UCSD-AML1 (cell line): ENCODE measurements around the gene TUBA4B.

Source experiments
- DNase-seq: peaks from one replicate; lab custom pipeline; 2025; ENCODE audit not compliant: unreplicated experiment; lab: John Stamatoyannopoulos, UW

Gene TUBA4B

GRCh38 chr2:219252900-219253752 lies at the start of gene TUBA4B:
TSS of gene TUBA4B (plus strand) at chr2:219253243. CDS start at chr2:219253408, 165 bp downstream.
- peak; percentile 69 for DNase-seq

DNA sequence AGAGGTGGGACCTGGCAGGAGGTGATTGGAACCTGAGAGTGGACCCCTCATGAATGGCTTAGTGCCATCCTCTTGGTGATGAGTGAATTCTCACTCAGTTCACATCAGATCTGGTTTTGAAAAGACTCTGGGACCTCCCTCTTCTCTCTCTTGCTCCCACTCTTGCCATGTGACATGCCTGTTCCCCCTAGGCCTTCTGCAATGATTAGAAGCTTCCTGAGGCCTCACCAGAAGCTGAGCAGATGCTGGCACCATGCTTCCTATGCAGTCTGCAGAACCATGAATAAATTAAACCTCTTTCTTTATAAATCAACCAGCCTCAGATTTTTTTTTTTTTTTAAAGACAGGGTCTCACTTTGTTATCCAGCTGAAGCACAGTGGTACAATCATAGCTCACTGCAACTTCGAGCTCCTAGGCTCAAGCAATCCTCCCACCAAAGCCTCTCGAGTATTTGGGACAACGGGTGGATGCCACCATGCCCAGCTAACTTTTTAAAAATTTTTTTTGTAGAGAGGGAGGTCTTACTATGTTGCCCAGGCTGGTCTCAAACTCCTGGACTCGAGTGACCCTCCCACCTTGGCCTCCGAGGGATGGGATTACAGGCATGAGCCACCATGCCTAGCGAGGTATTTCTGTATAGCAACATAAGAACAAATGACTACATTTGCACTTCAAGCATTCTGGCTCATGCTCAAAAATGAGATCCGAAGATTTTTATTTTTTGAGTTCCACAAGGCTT lies 48.4 kb upstream of the TUBA4B start:
- no peak for DNase-seq

DNA sequence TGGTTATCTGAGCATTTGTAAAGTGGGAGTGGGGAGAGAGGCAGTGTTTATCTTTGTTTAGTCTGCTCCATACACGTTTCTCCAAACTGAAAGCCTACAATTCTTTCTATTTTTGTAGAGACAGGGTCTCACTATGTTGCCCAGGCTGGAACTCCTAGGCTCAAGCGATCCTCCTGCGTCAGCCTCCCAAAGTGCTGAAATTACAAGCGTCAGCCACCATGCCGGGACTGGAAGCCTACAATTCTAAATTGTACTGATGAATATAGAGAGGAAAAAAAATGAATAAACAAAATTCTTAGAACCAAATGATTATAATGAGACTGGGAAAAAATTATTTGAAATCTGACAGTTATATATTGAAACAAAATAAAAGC lies 47.9 kb upstream of the TUBA4B start:
- no peak for DNase-seq

- DNase-seq, result no peak
These were observed 47.1 kb upstream of the TUBA4B start for GRCh38 chr2:219205981-219206327.

GRCh38 chr2:219206328-219207133 lies 46.5 kb upstream of the TUBA4B start, which contains the start of gene ZFAND2B:
TSS of gene ZFAND2B (plus strand) at chr2:219206782. CDS start at chr2:219206988, 206 bp downstream.
- peak; percentile 96 for DNase-seq

GRCh38 chr2:219207134-219207883 lies 45.7 kb upstream of the TUBA4B start:
- DNase-seq, result no peak

DNA sequence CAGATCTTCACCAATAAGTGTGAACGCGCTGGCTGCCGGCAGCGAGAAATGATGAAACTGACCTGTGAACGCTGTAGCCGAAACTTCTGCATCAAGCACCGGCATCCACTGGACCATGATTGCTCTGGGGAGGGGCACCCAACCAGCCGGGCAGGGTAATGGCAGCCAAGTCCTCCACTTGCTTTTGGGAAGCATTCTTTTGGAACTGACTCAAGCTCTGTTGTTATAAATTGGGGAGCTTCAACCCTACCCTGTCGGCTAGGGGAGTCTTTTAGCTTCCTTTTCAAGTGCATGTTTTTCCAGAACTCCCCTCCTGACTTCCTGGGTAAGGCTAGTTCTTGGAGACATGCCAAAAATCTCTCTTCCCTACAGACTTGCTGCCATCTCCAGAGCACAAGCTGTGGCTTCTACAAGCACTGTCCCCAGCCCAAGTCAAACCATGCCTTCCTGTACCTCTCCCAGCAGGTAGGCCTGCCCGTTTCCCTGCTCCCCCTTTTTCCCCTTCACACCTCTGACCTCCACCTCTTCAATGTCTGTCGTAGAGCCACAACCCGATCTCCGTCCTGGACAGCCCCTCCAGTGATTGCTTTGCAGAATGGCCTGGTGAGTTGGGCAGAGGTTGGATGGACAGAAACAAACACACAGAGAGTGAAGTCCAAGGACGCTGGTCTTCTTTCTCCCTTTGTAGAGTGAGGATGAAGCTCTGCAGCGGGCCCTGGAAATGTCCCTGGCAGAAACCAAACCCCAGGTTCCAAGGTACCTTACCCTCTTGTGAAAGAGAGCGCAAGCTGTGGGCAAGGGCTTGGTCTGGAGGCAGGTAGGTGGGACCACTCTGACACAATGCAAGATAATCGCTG lies 44.9 kb upstream of the TUBA4B start:
- no peak for DNase-seq

GRCh38 chr2:219209236-219210195 lies 43.5 kb upstream of the TUBA4B start:
- peak; percentile 50 for DNase-seq

GRCh38 chr2:219210196-219210885 lies 42.7 kb upstream of the TUBA4B start:
- DNase-seq, result no peak

- DNase-seq, result no peak
These were observed 42.1 kb upstream of the TUBA4B start for GRCh38 chr2:219210886-219211362.

DNA sequence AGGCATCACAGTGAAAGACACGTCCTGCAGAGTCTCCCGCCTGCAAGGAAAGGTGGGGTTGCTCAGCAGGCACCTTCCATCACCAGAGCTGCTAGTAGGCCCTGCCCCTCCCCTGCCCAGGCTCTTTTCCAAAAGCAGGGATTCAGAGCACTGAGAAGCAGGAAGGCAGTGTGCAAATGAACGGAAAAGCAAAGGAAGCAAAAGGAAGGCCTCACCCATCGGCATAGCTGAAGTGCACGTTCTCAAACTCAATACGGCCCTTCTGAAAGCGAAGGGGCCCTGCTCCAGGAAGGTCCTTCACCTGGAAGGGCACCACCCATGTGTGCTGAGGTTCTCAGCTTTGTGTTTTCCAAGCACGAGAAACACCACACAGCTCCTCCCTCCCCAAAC lies 40.0 kb upstream of the TUBA4B start:
- DNase-seq, result no peak

DNA sequence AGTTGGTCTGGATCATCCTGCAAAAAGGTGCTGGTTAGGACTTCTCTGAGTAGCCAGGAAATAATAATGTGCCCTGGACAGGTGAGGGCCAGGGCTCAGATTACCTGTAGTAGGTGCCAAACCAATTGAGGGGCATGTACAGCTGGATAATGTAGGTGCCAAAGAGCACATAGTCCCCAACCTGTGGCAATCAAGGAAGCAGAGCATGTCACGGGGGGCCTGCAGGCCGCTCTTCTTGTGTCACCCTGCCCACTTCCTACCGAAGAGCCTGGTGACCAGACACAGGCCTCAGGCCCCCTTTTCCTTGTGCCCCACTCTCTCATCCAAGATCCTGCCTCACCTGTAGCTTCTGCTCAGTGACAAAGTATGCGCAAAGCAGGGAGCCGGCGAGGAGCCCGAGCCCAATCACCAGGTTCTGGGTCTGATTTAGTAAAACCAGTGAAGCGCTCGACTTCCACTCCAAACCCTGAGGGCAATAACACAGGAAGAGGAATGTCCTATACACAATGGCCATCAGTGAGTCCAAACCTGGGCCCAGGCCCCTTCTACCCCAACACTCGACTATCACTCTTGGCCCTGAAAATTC lies 39.5 kb upstream of the TUBA4B start:
- no peak for DNase-seq

GRCh38 chr2:219214141-219214540 lies 38.9 kb upstream of the TUBA4B start:
- DNase-seq, result no peak

- DNase-seq, result no peak
These were observed 38.3 kb upstream of the TUBA4B start for GRCh38 chr2:219214786-219215185.

DNA sequence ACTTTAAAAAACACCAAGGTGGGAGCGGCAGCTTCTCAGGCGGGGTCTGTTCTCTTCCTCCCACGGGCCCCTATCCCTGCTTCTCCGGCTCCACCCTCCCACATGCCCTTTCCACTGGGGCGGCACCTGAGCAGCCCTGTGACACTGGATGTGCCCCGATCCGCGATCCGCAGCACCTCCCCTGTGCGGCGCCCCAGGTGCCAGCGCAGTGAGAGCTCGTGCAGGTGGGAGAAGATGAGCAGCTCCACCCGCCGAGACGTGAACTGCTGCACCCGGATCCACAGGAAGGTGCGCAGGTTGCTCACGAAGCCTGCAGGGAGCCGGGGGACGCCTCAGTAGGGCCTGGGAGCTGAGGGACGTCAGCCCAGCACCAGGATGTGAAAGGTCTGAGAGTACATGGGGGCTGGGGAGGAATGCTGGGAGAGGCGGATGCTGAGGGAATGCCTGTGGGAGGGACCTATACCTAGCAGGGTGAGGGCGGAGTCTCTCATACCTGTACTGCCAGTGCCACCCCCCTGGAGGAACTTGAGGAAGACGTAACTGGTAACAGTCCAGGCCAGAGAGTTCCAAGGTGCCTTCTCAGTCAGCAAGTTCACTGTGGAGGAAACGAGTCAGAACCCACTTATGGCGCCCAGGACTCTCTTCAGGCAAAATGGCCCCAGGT lies 37.0 kb upstream of the TUBA4B start:
- DNase-seq, result no peak

DNA sequence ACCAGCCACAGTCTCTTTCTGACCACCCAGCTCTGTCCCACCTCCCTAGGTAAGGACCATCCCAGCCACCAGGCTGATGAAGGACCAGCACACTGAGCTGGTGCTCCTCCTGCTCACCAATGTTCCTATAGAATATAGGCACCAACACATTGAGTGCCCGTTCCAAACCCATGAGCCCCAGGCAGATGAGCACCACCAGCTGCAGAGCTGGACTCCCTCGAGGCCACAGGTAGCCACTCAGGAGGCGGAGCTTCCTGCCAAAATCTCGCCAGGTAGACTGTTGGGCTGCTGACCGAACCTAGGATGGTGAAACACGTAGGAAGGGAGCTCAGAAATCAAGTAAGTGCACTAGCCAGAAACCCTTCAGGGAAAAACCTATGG lies 36.5 kb upstream of the TUBA4B start:
- DNase-seq, result no peak

- no peak for DNase-seq
These were observed 34.8 kb upstream of the TUBA4B start for GRCh38 chr2:219218217-219218731.
